ENCODE data around the gene SH3BP4. TPM values are rescaled to one million over a fixed set of nuclear protein-coding genes. Genes with fewer than 3 reads are reported as not detected.

The SH3BP4 gene
- total RNA-seq, 4 donors from 2014 or later: 16.5 to 32.8 (median 26.4) TPM

DNA sequence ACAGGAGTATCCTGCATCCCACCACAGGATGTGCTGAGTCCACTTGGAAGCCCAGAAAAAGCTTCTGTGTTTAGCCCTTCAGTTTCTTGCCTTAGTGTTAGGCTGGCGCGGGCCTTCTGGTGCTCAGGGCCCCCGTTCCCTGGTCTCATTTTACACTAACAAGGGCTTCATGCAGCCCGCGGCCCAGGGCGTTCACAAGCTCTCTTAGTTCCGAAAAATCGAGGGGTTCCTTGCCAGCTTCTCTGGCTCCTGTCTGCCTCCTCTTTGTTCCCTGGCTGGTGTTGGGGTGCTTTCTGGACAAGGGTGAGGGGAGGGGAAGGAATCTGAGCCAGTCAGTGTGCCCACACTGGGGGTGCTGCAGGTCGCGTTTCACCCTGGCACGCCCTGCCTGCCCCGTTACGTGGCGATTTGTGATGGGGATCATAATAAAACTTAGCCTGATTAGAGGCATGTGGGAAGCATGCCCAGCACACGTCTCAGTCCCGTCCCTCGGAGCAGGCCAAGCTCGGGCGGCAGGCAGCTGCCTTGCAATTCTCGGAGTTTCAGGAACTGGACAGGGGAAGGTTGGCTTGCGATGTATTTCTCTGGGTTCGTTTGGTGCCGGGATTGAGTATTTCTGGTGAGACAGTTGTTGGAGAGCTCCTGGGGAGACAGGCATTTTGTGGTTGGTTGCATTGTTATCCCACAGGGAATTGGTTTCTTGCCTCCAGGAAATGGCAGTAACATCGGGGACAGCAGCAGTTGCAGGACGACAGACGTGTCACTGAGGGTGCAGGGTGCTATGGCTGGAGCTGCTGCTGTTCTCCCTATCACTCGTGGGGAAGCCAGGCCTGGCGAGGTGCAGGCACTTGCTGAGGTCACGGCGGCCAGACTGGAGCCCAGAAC, 22.9 kb downstream of the SH3BP4 start:
- no peak for TF ChIP-seq POLR2A (IDR thresholded peaks at IDR 0.05)
- TF ChIP-seq, protein P1, sequence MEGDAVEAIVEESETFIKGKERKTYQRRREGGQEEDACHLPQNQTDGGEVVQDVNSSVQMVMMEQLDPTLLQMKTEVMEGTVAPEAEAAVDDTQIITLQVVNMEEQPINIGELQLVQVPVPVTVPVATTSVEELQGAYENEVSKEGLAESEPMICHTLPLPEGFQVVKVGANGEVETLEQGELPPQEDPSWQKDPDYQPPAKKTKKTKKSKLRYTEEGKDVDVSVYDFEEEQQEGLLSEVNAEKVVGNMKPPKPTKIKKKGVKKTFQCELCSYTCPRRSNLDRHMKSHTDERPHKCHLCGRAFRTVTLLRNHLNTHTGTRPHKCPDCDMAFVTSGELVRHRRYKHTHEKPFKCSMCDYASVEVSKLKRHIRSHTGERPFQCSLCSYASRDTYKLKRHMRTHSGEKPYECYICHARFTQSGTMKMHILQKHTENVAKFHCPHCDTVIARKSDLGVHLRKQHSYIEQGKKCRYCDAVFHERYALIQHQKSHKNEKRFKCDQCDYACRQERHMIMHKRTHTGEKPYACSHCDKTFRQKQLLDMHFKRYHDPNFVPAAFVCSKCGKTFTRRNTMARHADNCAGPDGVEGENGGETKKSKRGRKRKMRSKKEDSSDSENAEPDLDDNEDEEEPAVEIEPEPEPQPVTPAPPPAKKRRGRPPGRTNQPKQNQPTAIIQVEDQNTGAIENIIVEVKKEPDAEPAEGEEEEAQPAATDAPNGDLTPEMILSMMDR (IDR thresholded peaks at IDR 0.05): no peak
- Histone ChIP-seq H3K27ac (no peak overlapping the region), H3K4me1 (peaks cover 0 to 39% (median 0%) of the 10 kb centered on the region in 4 donors), H3K27me3 (no peaks in the 10 kb centered on the region), H3K4me3 (no peak overlapping the region), H3K36me3 (no peaks in the 10 kb centered on the region), H3K9me3 (no peaks in the 10 kb centered on the region)
- DNase-seq: no peak

DNA sequence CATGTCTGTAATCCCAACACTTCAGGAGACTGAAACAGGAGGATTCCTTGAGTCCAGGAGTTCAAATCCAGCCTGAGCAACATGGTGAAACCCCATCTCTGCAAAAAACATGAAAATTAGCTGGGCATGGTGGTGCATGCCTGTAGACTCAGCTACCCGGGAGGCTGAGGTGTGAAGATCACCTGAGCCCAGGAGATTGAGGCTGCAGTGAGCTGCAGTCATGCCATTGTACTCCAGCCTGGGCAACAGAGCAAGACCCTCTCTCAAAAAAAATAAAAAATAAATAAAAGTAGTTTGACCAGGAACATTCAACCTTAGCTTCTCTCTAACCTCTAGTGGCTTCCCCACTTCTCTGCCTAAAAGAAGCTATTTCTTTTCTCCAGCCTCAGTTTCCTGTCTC, 23.8 kb downstream of the SH3BP4 start:
- peaks cover 0 to 46% (median under 1%) of the 10 kb centered on the region in 4 donors for H3K4me1 ChIP-seq
- no peak overlapping the region for H3K4me3 ChIP-seq
- H3K36me3 ChIP-seq: no peaks in the 10 kb centered on the region
- H3K27ac ChIP-seq: no peak overlapping the region
- H3K27me3 ChIP-seq: no peaks in the 10 kb centered on the region
- no peak for TF ChIP-seq POLR2A (IDR thresholded peaks at IDR 0.05)
- TF ChIP-seq, protein P1 (IDR thresholded peaks at IDR 0.05): no peak
- no peak for DNase-seq
- H3K9me3 ChIP-seq: no peaks in the 10 kb centered on the region

DNA sequence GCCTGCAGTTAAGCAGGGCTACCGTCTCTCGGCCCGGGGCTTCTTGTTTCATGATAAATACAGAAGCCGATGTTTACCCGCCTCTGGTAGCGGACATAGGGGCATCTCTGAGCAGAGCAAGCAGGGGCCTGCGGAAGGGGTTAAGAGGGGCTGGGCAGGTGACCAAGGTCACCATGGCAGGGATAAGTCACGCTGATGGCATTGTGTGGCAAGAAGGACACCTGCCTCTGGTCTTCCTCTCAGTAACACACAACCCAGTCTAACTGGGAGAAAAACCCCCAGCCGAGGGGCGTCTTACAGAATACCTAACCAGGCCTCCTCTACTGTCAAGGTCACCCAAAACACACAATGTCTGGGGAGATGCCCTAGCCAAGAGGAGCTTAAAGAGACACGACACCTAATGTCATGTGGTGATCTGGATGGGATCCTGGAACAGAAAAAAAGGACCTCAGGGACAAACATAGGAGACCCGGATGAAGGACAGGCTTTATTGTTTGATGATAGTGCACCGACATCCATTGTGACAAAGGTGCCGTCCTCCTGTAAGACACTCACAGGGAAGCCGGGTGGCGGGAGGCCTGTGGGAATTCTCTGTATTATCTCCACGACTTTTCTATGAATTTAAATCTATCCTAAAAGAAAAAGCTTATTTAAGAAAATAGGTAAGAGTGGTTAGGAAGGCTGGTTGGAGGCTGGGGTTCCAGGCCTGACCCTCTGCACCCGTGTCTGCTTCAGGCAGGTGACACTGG, 24.8 kb downstream of the SH3BP4 start:
- Histone ChIP-seq H3K9me3 (no peaks in the 10 kb centered on the region), H3K27ac (no peak overlapping the region), H3K4me1 (peaks cover 0 to 56% (median 2%) of the 10 kb centered on the region in 4 donors), H3K36me3 (no peaks in the 10 kb centered on the region), H3K27me3 (no peaks in the 10 kb centered on the region), H3K4me3 (no peak overlapping the region)
- TF ChIP-seq, protein P1 (IDR thresholded peaks at IDR 0.05): no peak
- no peak for TF ChIP-seq POLR2A (IDR thresholded peaks at IDR 0.05)
- DNase-seq: no peak

DNA sequence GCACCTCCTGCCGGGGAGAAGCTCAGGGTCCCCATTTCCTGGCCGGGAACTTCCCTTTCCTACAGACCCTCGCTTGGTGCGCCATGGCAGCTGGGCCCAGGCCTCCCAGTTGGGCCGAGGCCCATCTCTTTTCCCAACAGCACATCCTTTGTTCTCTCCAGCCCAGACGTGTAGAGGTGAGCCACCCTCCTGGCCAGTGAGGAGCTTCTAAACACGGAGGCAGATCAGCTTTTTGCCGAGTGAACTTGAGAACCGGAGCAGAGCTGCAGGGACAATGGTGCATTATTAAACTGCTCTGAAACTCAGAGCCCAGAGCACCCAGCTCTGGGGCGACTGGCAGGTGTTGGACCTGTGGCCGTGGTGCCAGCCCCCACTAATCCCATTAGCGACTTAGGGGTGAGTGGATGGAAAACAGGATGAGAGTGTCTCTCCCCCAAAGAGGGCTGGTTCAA, 25.4 kb downstream of the SH3BP4 start:
- TF ChIP-seq, protein P1 (IDR thresholded peaks at IDR 0.05): no peak
- TF ChIP-seq POLR2A (IDR thresholded peaks at IDR 0.05): no peak
- DNase-seq: no peak
- no peak overlapping the region for H3K27ac ChIP-seq
- H3K27me3 ChIP-seq: no peaks in the 10 kb centered on the region
- H3K4me1 ChIP-seq: peaks cover 0 to 62% (median 2%) of the 10 kb centered on the region in 4 donors
- H3K9me3 ChIP-seq: no peaks in the 10 kb centered on the region
- H3K36me3 ChIP-seq: no peaks in the 10 kb centered on the region
- H3K4me3 ChIP-seq: no peak overlapping the region

DNA sequence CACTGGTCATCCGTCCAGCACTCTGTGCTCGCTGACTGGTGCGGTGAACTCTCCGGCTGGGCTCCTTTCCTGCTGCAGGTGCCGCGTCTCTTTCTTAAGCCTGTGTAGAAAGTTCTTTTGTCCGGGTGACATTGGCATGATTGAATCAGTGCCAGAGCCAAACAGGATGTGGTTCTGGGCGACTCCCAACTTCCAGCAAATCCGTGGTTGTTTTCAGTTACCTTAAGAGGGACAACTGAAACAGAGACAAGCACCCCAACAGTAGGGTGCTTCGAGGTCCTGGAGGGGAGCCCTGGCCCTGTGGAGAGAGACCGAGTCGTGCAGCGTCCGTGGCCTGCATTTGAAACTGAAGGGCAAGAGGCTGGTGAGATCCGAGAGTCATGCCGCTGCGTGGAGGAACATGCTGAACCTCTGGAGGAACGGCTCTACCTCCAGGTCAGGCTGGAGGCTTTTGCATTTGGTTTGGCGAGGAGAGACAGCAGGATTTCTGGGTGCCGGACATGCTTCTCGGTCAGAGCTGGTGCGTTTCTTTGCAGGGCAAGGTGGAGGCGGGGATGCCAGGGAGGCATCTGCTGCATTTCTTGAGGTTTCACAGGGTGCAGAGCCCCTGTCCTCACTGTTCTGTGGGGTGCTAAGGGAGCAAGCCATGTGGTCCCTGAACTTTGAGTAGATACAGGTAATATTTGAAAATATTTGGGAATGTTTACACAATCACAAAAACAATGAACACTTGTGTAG, 26.8 kb downstream of the SH3BP4 start:
- H3K9me3 ChIP-seq: no peaks in the 10 kb centered on the region
- H3K4me1 ChIP-seq: peaks cover 0 to 76% (median 2%) of the 10 kb centered on the region in 4 donors
- H3K27ac ChIP-seq: peak overlapping the region in 2 of 4 donors; percentile 13 to 31
- no peak overlapping the region for H3K4me3 ChIP-seq
- no peak for DNase-seq
- H3K36me3 ChIP-seq: no peaks in the 10 kb centered on the region
- TF ChIP-seq POLR2A (IDR thresholded peaks at IDR 0.05): no peak
- TF ChIP-seq, protein P1 (IDR thresholded peaks at IDR 0.05): no peak
- H3K27me3 ChIP-seq: no peaks in the 10 kb centered on the region

All from Peyer's patch (tissue), 4 donors.